Heart left ventricle (tissue), 13 donors: Measurements from ENCODE around the gene KIF3C.

Experiments used
- POLR2A ChIP-seq, 2 donors: fragments of 450-650 bp; IDR thresholded peaks; one replicate each; pipeline ENCODE4 v1.6.1; 2017; ENCODE audit warnings: antibody characterized with exemption in 2 of 2, mild to moderate bottlenecking in 2 of 2, moderate library complexity in 2 of 2
- TF ChIP-seq, protein P1 (sequence below), 12 donors: fragments of 200-600 bp; sonication (generic) in 4 of 12; IDR thresholded peaks; one replicate each; pipeline versions ENCODE4 v1.5.0 to v1.8.0; 2018 to 2022; ENCODE audit warnings: antibody characterized with exemption in 12 of 12, mild to moderate bottlenecking in 5 of 12
- donor health status: ischemic (EF 13 %, LVEDD 7.1; RV severe dilation, severe dysfunction).
- donor health status: DM: no; HTN: yes; CAD: no.
- donor health status: DM: no; HTN: no; CAD: no.
- donor health status: ischemic (EF 25% LVEDD 6.9; RV normal size, moderate dysfunction).
- donor health status: ischemic (EF 25% LVEDD 5.7; RV mildly dilated, moderate dysfunction).
- donor health status: ischemic (EF 35%, LVEDD 5.7; RV mildly dilated, moderate dysfunction).
- donor health status: nonischemic (EF 11% LVEDD 7.7; RV severe dilation, severe dysfunction).
- donor health status: DM: yes; HTN: yes; CAD: no.
- donor health status: PGD.
- donor health status: ischemic (EF 29% LVEDD 5.4; RV normal size, mild dysfunction).
- donor health status: nonischemic (EF 23%, LVEDD 6.1; RV moderate dilation, normal function).

- TF ChIP-seq, protein P1, sequence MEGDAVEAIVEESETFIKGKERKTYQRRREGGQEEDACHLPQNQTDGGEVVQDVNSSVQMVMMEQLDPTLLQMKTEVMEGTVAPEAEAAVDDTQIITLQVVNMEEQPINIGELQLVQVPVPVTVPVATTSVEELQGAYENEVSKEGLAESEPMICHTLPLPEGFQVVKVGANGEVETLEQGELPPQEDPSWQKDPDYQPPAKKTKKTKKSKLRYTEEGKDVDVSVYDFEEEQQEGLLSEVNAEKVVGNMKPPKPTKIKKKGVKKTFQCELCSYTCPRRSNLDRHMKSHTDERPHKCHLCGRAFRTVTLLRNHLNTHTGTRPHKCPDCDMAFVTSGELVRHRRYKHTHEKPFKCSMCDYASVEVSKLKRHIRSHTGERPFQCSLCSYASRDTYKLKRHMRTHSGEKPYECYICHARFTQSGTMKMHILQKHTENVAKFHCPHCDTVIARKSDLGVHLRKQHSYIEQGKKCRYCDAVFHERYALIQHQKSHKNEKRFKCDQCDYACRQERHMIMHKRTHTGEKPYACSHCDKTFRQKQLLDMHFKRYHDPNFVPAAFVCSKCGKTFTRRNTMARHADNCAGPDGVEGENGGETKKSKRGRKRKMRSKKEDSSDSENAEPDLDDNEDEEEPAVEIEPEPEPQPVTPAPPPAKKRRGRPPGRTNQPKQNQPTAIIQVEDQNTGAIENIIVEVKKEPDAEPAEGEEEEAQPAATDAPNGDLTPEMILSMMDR (IDR thresholded peaks at IDR 0.05): no peak
- no peak for TF ChIP-seq POLR2A (IDR thresholded peaks at IDR 0.05)
Measured at GRCh38 chr2:25994509-25994908, 12.2 kb upstream of the KIF3C start.
